Colonic mucosa (tissue), 4 donors: ENCODE results near the gene ZDHHC14. TPM values are rescaled to one million over a fixed set of nuclear protein-coding genes. Genes with fewer than 3 reads are reported as not detected.

Experiments
- DNase-seq: peaks from one replicate; pipeline ENCODE4 v3.0.0-alpha.2; 2020
- H3K27ac ChIP-seq: fragments of 200-600 bp; one replicate; pipeline ENCODE4 v1.8.0; 2021
- H3K27me3 ChIP-seq: fragments of 200-600 bp; one replicate; pipeline ENCODE4 v1.8.0; 2021
- H3K36me3 ChIP-seq: fragments of 200-600 bp; one replicate; pipeline ENCODE4 v1.8.0; 2021
- H3K4me1 ChIP-seq: fragments of 200-600 bp; one replicate; pipeline ENCODE4 v1.8.0; 2021; ENCODE audit warnings: mild to moderate bottlenecking
- H3K4me3 ChIP-seq: fragments of 200-600 bp; one replicate; pipeline ENCODE4 v1.8.0; 2021
- H3K9ac ChIP-seq, 2 donors: one replicate each; pipeline ENCODE4 v1.7.0; 2013; ENCODE audit warnings: control low read depth in 2 of 2, low read depth in 2 of 2, low read length in 2 of 2
- H3K9me3 ChIP-seq: fragments of 200-600 bp; one replicate; pipeline ENCODE4 v1.8.0; 2021
- intact Hi-C: fragments of 100-400 bp; cut with DNase I; formaldehyde crosslinking; loops from one replicate; pipeline ENCODE4 v1.14.1; 2022
- total RNA-seq, 2 donors: library from RNA; stranded (reverse); fragmentation: NEBNext Ultra II Directional in 1 of 2; extraction: Animal tissue kit (Norgen Biotek cat#: 25700) in 1 of 2; gene quantifications; one replicate each; pipeline ENCODE4 v1.2.1, GENCODE V29; 2021
- TF ChIP-seq, protein P1 (sequence below): fragments of 200-600 bp; IDR thresholded peaks from one replicate; pipeline ENCODE4 v1.8.0; 2022; ENCODE audit warnings: antibody characterized with exemption, mild to moderate bottlenecking
- donor health status: healthy.
- donor health status: DM: no; HTN: no; CAD: no.
- donor health status: DM: no; HTN: no; CAD: no.

Gene ZDHHC14
- total RNA-seq, 2 donors from 2014 or later = 8.4 to 11.4 TPM

DNA sequence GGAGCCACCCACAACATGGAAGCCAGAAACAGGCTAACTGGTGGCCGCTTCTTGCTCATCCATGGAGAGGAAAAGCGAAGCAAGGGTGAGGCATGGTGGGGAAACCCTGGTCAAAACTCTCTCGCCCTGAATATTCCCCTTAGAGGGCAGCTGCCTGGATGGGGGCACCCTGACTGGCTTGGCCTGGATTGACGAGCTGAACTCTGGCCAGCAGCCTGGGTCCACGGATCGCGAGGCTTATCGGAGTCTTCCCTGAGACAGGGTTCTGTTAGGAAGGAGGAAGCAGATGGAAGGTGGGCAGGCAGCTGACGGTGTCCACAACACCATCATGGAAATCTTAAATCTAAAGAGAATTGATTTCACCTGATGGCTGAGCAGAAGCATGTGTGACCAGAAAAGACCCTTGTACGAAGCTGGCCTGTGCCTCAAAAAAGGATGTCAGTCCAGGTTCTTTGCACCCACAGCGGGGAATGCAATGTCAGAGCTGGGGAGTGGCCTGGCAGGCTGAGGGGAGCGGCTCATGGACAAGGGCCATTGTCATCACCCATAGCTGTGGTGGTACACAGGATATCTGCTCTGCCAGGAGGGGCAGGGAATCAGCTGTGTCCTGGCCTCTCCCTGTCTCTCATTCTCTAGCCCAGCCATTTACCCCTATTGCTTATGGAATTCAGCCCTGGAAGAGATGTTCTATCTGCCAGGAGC is 332.6 kb downstream of the ZDHHC14 start:
- Histone ChIP-seq H3K9me3 (no peaks in the 10 kb centered on the region), H3K9ac (no peak overlapping the region), H3K4me3 (no peak overlapping the region), H3K36me3 (no peaks in the 10 kb centered on the region), H3K4me1 (no peaks in the 10 kb centered on the region), H3K27ac (no peak overlapping the region), H3K27me3 (no peaks in the 10 kb centered on the region)
- TF ChIP-seq, protein P1, sequence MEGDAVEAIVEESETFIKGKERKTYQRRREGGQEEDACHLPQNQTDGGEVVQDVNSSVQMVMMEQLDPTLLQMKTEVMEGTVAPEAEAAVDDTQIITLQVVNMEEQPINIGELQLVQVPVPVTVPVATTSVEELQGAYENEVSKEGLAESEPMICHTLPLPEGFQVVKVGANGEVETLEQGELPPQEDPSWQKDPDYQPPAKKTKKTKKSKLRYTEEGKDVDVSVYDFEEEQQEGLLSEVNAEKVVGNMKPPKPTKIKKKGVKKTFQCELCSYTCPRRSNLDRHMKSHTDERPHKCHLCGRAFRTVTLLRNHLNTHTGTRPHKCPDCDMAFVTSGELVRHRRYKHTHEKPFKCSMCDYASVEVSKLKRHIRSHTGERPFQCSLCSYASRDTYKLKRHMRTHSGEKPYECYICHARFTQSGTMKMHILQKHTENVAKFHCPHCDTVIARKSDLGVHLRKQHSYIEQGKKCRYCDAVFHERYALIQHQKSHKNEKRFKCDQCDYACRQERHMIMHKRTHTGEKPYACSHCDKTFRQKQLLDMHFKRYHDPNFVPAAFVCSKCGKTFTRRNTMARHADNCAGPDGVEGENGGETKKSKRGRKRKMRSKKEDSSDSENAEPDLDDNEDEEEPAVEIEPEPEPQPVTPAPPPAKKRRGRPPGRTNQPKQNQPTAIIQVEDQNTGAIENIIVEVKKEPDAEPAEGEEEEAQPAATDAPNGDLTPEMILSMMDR = no peak
- no peak for DNase-seq
- intact Hi-C loops = no loop called here

DNA sequence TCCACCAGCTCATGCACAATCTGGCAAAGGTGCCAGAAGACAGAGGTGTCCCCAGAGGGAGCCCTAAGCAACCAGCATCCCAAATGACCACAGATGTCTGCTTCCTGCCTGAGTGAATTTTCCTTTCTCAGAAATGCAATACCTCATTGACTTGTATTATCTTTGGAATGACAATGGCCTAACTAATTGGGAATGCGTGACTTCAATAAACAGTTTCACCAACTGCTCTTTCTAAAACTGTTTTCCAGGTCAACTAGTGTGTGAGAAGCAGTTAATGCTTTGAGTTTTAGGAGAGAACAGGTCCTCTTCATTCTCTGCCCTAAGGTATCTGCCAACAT is 333.1 kb downstream of the ZDHHC14 start:
- H3K9me3 ChIP-seq = no peaks in the 10 kb centered on the region
- H3K36me3 ChIP-seq = no peaks in the 10 kb centered on the region
- H3K27ac ChIP-seq = no peak overlapping the region
- no peaks in the 10 kb centered on the region for H3K4me1 ChIP-seq
- intact Hi-C loops = no loop called here
- DNase-seq = no peak
- H3K27me3 ChIP-seq = no peaks in the 10 kb centered on the region
- H3K4me3 ChIP-seq = no peak overlapping the region
- TF ChIP-seq, protein P1 = no peak
- H3K9ac ChIP-seq = no peak overlapping the region

DNA sequence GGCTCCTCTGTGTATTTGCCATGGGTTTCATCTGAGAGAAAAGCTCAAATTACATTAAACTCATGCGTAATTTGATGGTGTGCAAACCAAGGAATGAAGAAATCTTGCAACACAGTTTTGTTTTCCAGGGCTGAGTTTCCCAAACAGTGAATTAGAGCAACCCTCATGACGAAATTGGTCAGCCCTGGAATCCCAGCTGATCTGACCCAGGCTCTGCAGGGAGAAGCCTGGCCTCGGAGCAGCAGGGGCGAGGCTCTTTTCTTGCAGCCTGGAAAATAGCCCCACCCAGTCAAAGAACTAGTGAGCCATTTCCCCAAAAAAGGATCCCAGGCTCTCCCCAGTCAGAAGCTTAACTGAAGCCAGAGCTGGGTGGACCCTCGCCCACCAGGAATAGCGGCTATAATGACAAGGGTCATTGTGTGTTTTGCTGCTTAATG is 334.8 kb downstream of the ZDHHC14 start:
- H3K9ac ChIP-seq = no peak overlapping the region

DNA sequence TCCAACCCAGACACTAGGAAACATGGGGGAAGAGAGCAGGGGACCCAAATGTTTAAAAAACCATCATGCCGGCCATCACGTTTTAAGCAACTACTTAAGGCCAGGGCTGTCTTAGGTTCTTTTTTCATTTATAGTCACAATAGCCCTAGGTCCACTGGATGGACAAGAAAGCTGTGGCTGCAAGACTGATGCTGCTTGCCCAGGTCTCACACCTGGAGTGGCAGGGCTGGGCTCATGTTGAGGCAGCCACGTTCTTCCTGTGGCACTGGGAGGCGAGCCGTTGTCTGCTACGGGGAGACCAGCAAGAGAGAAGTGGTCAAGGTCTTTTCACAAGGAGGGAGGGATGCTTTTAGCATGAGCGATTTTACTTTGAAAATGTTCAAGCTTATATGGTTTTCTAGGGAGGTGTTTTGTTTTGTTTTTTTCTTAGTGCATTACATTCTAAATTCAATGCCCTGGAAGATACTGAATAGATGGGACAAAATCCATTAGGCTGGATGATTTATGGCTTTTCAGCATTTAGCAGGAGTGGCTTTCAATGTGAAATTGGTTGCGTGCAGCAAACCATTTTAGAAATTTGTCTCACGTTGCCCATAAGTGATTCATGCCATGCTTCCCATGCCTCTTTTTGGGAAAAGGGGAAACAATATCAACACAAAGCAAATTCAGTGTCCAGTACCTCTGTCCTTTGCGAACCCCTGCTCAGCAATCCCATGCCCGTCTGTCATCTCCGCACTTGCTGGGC is 335.4 kb downstream of the ZDHHC14 start:
- H3K27ac ChIP-seq = no peak overlapping the region
- no peaks in the 10 kb centered on the region for H3K9me3 ChIP-seq
- H3K9ac ChIP-seq = no peak overlapping the region
- intact Hi-C loops = no loop called here
- H3K4me3 ChIP-seq = no peak overlapping the region
- TF ChIP-seq, protein P1 = no peak
- no peaks in the 10 kb centered on the region for H3K36me3 ChIP-seq
- no peaks in the 10 kb centered on the region for H3K27me3 ChIP-seq
- no peaks in the 10 kb centered on the region for H3K4me1 ChIP-seq
- DNase-seq = no peak

More for the DNA sequence above, 334.8 kb downstream of the ZDHHC14 start:
- Histone ChIP-seq H3K4me3 (no peak overlapping the region), H3K9me3 (no peaks in the 10 kb centered on the region), H3K4me1 (no peaks in the 10 kb centered on the region), H3K36me3 (no peaks in the 10 kb centered on the region), H3K27me3 (no peaks in the 10 kb centered on the region), H3K27ac (no peak overlapping the region)
- TF ChIP-seq, protein P1 = no peak
- intact Hi-C loops = no loop called here
- DNase-seq = peak; percentile 63

DNA sequence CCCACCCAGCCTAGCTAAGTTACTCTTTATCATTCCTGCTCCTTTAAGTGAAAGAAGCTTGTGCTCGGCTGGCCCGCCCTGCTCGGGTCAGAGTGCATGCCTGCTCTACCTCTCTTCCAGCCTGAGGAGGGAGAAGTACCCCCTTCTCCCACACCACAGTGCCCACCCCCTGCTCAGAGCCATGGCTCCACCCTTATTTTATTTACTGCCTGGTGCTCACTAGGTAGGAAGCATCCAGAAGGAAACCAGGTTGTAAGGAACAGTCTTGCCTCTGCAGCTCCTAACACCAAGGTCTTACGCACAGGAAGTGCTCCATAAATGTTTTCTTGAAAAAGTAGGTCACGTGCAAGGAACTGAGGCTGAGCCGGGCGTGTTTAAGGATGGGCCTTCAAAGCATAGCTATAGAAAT is 336.4 kb downstream of the ZDHHC14 start:
- TF ChIP-seq, protein P1 = no peak
- peak; percentile 75 for DNase-seq
- no peaks in the 10 kb centered on the region for H3K36me3 ChIP-seq
- H3K27me3 ChIP-seq = no peaks in the 10 kb centered on the region
- no peak overlapping the region for H3K9ac ChIP-seq
- no peak overlapping the region for H3K4me3 ChIP-seq
- intact Hi-C loops = no loop called here
- H3K27ac ChIP-seq = peak overlapping the region; percentile 34
- no peaks in the 10 kb centered on the region for H3K4me1 ChIP-seq
- H3K9me3 ChIP-seq = no peaks in the 10 kb centered on the region
